Gastrocnemius medialis (tissue), 4 donors: ENCODE results near the gene SCO1. TPM values are rescaled to one million over a fixed set of nuclear protein-coding genes. Genes with fewer than 3 reads are reported as not detected.

ENCODE experiments used
- ATAC-seq, 2 donors: fragments of 150-250 bp; one replicate each; pipeline ENCODE4 v1.9.1; 2016
- DNase-seq, 2 donors: peaks; one replicate each; pipeline ENCODE4 v3.0.0-alpha.2; 2019
- H3K27ac ChIP-seq, 4 donors: fragments of 200-600 bp; sonication (generic); 1 replicate in 1 of 4; 2 replicates in 3 of 4; pipeline ENCODE4 v1.5.1; 2016 to 2018; ENCODE audit warnings: mild to moderate bottlenecking in 2 of 4, moderate library complexity in 1 of 4
- H3K27me3 ChIP-seq, 3 donors: fragments of 200-600 bp; sonication (generic) in 2 of 3; 1 replicate in 1 of 3; 2 replicates in 2 of 3; pipeline versions ENCODE4 v1.5.1 to v1.6.0; 2016 to 2019; ENCODE audit warnings: mild to moderate bottlenecking in 1 of 3, moderate library complexity in 1 of 3
- H3K36me3 ChIP-seq, 2 donors: fragments of 200-600 bp; sonication (generic) in 1 of 2; one replicate each; pipeline ENCODE4 v1.5.1; 2017 to 2018
- H3K4me1 ChIP-seq, 2 donors: fragments of 200-600 bp; sonication (generic) in 1 of 2; one replicate each; pipeline ENCODE4 v1.5.1; 2016 to 2017; ENCODE audit warnings: mild to moderate bottlenecking in 2 of 2
- H3K4me3 ChIP-seq, 4 donors: fragments of 200-600 bp; sonication (generic) in 3 of 4; 1 replicate in 1 of 4; 2 replicates in 3 of 4; pipeline ENCODE4 v1.5.1; 2016 to 2019; ENCODE audit warnings: mild to moderate bottlenecking in 2 of 4
- H3K9me3 ChIP-seq, 3 donors: fragments of 200-600 bp; sonication (generic) in 2 of 3; 1 replicate in 1 of 3; 2 replicates in 2 of 3; pipeline ENCODE4 v1.5.1; 2016 to 2019
- POLR2A ChIP-seq, 2 donors: fragments of 450-650 bp; IDR thresholded peaks; one replicate each; pipeline ENCODE4 v1.6.1; 2017; ENCODE audit warnings: antibody characterized with exemption in 2 of 2, mild to moderate bottlenecking in 2 of 2, moderate library complexity in 2 of 2
- in situ Hi-C, 4 donors: fragments of 200-750 bp; cut with MboI; loops; one replicate each; pipeline versions ENCODE4 v1.15.0 to v1.8.0; 2017; ENCODE audit warnings: low sequenced_read_pairs in 4 of 4
- intact Hi-C: fragments of 100-400 bp; cut with DNase I; formaldehyde crosslinking; loops from one replicate; pipeline ENCODE4 v1.15.1; 2023; ENCODE audit warnings: low total_unique reads
- total RNA-seq, 4 donors: library from RNA; depleted of rRNA; stranded (reverse); fragments of >200 nt; gene quantifications; one replicate each; pipeline versions ENCODE4 v1.1.0 to v1.2.3, GENCODE V29; 2016
- TF ChIP-seq, protein P1 (sequence below), 5 experiments: fragments of 450-650 bp in 3 of 5; fragments of 200-600 bp in 2 of 5; sonication (generic) in 2 of 5; IDR thresholded peaks in 4 of 5; conservative IDR thresholded peaks in 1 of 5; 1 replicate in 4 of 5; 2 replicates in 1 of 5; pipeline ENCODE4 v1.5.1; 2016 to 2019; ENCODE audit warnings: antibody characterized with exemption in 5 of 5, mild to moderate bottlenecking in 3 of 5, moderate library complexity in 3 of 5

Gene SCO1
- total RNA-seq, 4 donors from 2014 or later = 16.7 to 27.3 (median 22.8) TPM

DNA sequence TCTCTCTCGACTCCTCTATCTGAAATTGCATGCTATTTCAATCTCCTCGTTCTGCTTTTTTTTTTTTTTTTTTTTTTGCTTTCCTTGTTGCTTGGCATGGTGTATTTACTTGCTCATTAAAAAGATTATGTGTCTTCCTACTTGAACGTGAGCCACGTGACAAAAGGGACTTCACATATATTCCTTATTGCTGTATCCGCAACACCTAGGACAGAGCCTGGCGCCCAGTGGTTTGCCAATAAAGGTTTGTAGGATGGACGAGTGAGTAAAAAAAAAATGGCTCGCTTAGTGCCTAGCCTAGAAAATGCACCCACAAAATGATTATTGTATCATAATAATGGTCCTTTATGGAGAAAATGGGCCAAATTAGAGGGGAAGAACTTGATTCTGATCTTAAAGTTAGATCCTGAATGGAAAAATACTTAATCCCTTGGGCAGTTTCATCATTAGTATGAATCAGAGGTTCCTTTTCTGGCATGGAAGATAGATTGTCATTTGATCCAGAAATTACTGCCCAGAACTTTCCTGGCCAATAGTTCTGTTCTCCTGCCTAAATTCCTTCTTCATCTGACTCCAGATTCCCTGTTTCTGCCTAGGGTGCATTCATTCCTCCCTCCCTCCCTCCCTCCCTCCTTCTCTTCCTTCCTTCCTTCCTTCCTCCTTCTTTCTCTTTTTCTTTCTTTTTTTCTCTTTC lies 46.1 kb upstream of the SCO1 start:
- ATAC-seq = peak; percentile 96 to 97
- Histone ChIP-seq H3K27ac (peak overlapping the region; percentile 32 to 78 (median 50)), H3K27me3 (no peaks in the 10 kb centered on the region), H3K4me3 (no peak overlapping the region), H3K4me1 (peaks cover 0 to 18% of the 10 kb centered on the region in 2 donors), H3K9me3 (no peaks in the 10 kb centered on the region), H3K36me3 (no peaks in the 10 kb centered on the region)
- TF ChIP-seq, protein P1, sequence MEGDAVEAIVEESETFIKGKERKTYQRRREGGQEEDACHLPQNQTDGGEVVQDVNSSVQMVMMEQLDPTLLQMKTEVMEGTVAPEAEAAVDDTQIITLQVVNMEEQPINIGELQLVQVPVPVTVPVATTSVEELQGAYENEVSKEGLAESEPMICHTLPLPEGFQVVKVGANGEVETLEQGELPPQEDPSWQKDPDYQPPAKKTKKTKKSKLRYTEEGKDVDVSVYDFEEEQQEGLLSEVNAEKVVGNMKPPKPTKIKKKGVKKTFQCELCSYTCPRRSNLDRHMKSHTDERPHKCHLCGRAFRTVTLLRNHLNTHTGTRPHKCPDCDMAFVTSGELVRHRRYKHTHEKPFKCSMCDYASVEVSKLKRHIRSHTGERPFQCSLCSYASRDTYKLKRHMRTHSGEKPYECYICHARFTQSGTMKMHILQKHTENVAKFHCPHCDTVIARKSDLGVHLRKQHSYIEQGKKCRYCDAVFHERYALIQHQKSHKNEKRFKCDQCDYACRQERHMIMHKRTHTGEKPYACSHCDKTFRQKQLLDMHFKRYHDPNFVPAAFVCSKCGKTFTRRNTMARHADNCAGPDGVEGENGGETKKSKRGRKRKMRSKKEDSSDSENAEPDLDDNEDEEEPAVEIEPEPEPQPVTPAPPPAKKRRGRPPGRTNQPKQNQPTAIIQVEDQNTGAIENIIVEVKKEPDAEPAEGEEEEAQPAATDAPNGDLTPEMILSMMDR (IDR thresholded peaks at IDR 0.05 in 4 of 5, conservative IDR thresholded peaks at IDR 0.05 in 1 of 5) = no peak
- no peak for TF ChIP-seq POLR2A (IDR thresholded peaks at IDR 0.05)
- DNase-seq = no peak
- in situ Hi-C loops = loop anchor here in 1 of 4 donors (25.0 kb wide), 1 partner anchor 1244 kb away; the partner anchor contains the start of gene ZNF18
- intact Hi-C loops = no loop called here

DNA sequence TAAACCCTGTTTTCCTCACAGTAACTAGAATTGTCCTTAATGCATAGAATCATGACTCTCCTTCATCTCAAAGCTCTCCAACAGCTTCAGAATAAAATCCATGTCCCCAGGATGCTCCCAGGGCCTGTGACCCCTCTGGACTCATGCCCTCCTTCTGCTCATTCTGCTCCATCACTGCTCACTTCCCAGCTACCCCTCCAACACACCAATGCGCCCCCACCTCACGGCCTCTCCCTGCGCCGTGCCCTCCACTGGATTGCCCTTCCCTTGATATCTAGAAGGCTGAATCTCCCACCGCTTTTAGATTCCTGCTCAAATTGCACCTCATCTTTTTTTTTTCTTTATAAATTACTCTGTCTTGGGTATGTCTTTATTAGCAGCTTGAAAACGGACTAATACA lies 45.1 kb upstream of the SCO1 start:
- Histone ChIP-seq H3K27me3 (no peaks in the 10 kb centered on the region), H3K4me1 (peaks cover 0 to 22% of the 10 kb centered on the region in 2 donors), H3K4me3 (no peak overlapping the region), H3K36me3 (no peaks in the 10 kb centered on the region), H3K9me3 (no peaks in the 10 kb centered on the region), H3K27ac (no peak overlapping the region)
- ATAC-seq (no peak), DNase-seq (no peak)
- intact Hi-C loops = no loop called here
- TF ChIP-seq, protein P1 (IDR thresholded peaks at IDR 0.05 in 4 of 5, conservative IDR thresholded peaks at IDR 0.05 in 1 of 5) = no peak
- no peak for TF ChIP-seq POLR2A (IDR thresholded peaks at IDR 0.05)
- in situ Hi-C loops = loop anchor here in 1 of 4 donors (25.0 kb wide), 1 partner anchor 1245 kb away; the partner anchor contains the start of gene ZNF18

DNA sequence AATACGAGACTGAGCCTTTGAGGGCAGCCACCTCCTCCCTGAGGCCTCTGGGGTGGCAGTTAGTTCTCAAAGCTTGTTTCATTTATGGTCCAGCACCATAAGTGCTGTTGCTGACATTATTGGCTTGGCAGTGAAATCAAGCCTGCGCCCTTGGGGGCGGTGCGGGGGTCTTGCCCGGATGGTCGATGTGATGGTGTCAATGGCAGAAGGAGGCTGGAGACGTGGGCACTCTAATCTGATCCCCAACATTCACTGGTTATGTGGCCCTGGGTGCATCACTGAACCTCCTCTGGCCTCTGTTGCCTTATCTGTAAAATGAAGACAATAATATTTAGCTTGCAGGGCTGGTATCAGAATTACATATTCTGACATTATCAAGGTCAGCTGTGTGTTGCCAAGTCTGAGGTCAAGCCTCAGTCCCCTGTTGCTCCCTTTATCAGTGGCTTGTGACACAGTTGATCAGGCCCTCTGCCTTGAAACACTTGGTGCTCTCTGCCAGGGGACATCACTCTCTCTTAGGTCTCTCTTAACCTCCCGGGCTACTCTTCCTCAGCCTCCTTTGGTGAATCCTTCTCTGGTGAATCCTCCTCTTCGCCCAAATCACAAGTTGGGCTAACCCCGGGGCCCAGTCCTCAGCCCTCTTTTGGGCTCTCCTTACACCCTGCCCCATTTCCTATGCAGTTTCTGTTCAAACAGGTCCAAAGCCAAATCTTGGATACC lies 44.2 kb upstream of the SCO1 start:
- H3K27me3 ChIP-seq = no peaks in the 10 kb centered on the region
- TF ChIP-seq POLR2A (IDR thresholded peaks at IDR 0.05) = no peak
- TF ChIP-seq, protein P1 (IDR thresholded peaks at IDR 0.05 in 4 of 5, conservative IDR thresholded peaks at IDR 0.05 in 1 of 5) = no peak
- H3K4me1 ChIP-seq = peaks cover 0 to 22% of the 10 kb centered on the region in 2 donors
- in situ Hi-C loops (loop anchor here in 1 of 4 donors (25.0 kb wide), 1 partner anchor 1246 kb away; the partner anchor contains the start of gene ZNF18), intact Hi-C loops (no loop called here)
- DNase-seq = no peak
- no peaks in the 10 kb centered on the region for H3K9me3 ChIP-seq
- no peaks in the 10 kb centered on the region for H3K36me3 ChIP-seq
- no peak for ATAC-seq
- no peak overlapping the region for H3K4me3 ChIP-seq
- no peak overlapping the region for H3K27ac ChIP-seq

DNA sequence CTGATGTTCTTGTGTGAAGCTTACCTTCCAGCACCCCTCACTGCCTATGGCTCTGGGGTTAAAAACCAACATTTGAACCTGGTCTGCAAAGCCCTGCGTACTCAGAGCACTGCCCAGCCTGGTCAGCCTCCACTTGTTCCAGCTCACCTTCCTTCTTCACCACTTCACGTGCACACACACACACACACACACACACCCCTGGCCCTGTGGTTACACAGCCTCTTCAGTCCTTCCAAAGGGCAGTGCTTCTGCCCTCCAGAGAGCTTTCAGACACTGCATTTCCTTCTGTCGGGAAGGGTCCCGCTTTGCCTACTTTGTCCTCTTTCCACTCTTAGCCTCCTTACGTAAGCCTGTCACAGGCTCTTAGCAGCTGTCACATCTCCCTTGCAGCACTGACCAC lies 42.1 kb upstream of the SCO1 start:
- ATAC-seq = no peak
- Histone ChIP-seq H3K27ac (no peak overlapping the region), H3K9me3 (no peaks in the 10 kb centered on the region), H3K36me3 (no peaks in the 10 kb centered on the region), H3K4me3 (no peak overlapping the region), H3K27me3 (no peaks in the 10 kb centered on the region), H3K4me1 (peaks cover 0 to 18% of the 10 kb centered on the region in 2 donors)
- TF ChIP-seq, protein P1 (IDR thresholded peaks at IDR 0.05 in 4 of 5, conservative IDR thresholded peaks at IDR 0.05 in 1 of 5) = no peak
- in situ Hi-C loops (loop anchor here (5.0 to 25.0 kb wide), 4 partner anchors 103 to 1248 kb away; partner anchors contain the start of gene ZNF18 (in 1 of the 4)), intact Hi-C loops (no loop called here)
- no peak for DNase-seq
